WTC11 (cell line): Measurements from ENCODE around the gene HOXB6.

Experiments
- CREM ChIP-seq: sonication (generic); formaldehyde crosslinking; IDR thresholded peaks from 2 replicates; pipeline ENCODE4 v1.8.1; 2022; ENCODE audit warnings: mild to moderate bottlenecking, missing genetic modification reagents, moderate library complexity
- CTCF ChIP-seq: fragments of 200-600 bp; IDR thresholded peaks from 2 replicates; pipeline ENCODE4 v1.8.0; 2022; ENCODE audit warnings: antibody characterized with exemption
- ELF4 ChIP-seq: sonication (generic); formaldehyde crosslinking; IDR thresholded peaks from 2 replicates; pipeline ENCODE4 v1.8.1; 2022; ENCODE audit warnings: low read depth, mild to moderate bottlenecking, moderate library complexity, missing genetic modification reagents
- ERG ChIP-seq: fragments of 250-450 bp; sonication (Bioruptor Pico); IDR thresholded peaks from 2 replicates; pipeline ENCODE4 v1.8.0; 2021; ENCODE audit warnings: mild to moderate bottlenecking
- FOXK1 ChIP-seq: sonication (generic); formaldehyde crosslinking; IDR thresholded peaks from 2 replicates; pipeline ENCODE4 v1.8.0; 2022; ENCODE audit warnings: mild to moderate bottlenecking, moderate library complexity, missing genetic modification reagents
- NFE2L1 ChIP-seq: sonication (generic); formaldehyde crosslinking; IDR thresholded peaks from 2 replicates; pipeline ENCODE4 v1.8.1; 2023; ENCODE audit warnings: missing genetic modification reagents
- NFYB ChIP-seq: sonication (generic); formaldehyde crosslinking; conservative IDR thresholded peaks from 2 replicates; pipeline ENCODE4 v1.8.0; 2022; ENCODE audit warnings: low read depth, missing genetic modification reagents
- SP1 ChIP-seq: sonication (generic); formaldehyde crosslinking; conservative IDR thresholded peaks from 2 replicates; pipeline ENCODE4 v1.8.1; 2022; ENCODE audit warnings: missing genetic modification reagents
- ZBTB43 ChIP-seq: sonication (generic); formaldehyde crosslinking; IDR thresholded peaks from 2 replicates; pipeline ENCODE4 v1.8.1; 2023; ENCODE audit warnings: mild to moderate bottlenecking, missing genetic modification reagents
- ZNF263 ChIP-seq: sonication (generic); formaldehyde crosslinking; IDR thresholded peaks from 2 replicates; pipeline ENCODE4 v1.8.1; 2022; ENCODE audit warnings: low read depth, mild to moderate bottlenecking, moderate library complexity, missing genetic modification reagents

- no peak for TF ChIP-seq NFE2L1 (CRISPR knock-in tag)
- no peak for TF ChIP-seq CTCF
- no peak for TF ChIP-seq FOXK1 (CRISPR knock-in tag)
- no peak for TF ChIP-seq ZBTB43 (CRISPR knock-in tag)
- TF ChIP-seq ZNF263 (CRISPR knock-in tag): no peak
- no peak for TF ChIP-seq NFYB (CRISPR knock-in tag)
- no peak for TF ChIP-seq ELF4 (CRISPR knock-in tag)
- no peak for TF ChIP-seq ERG
- TF ChIP-seq CREM (CRISPR knock-in tag): no peak
- no peak for TF ChIP-seq SP1 (CRISPR knock-in tag)
Observed at GRCh38 chr17:48589831-48590606, 14.8 kb downstream of the HOXB6 start, which contains the start of gene HOXB3.
